Right kidney (tissue), 1 donor: ENCODE data around the gene PLS1.
"Not testable (repeated sequence)": the region's sequence is repeated elsewhere in the genome, so short reads cannot be mapped to it uniquely, and the experiment has no call there.

Experiments used
- DNase-seq: peaks from one replicate; pipeline ENCODE4 v3.0.0-alpha.2; 2016

The PLS1 gene

GRCh38 chr3:142592268-142592667, 3.9 kb upstream of the PLS1 start:
- DNase-seq, result not testable (repeated sequence)

- DNase-seq, result no peak
Observed at GRCh38 chr3:142595141-142595540, 1.1 kb upstream of the PLS1 start.

GRCh38 chr3:142595581-142595950, 627 bp upstream of the PLS1 start:
- no peak for DNase-seq

GRCh38 chr3:142596726-142597088, 514 bp downstream of the PLS1 start:
- no peak for DNase-seq

- no peak for DNase-seq
Observed at GRCh38 chr3:142597906-142598305, 1.7 kb downstream of the PLS1 start.

GRCh38 chr3:142601713-142602112, 5.5 kb downstream of the PLS1 start:
- no peak for DNase-seq

- DNase-seq, result no peak
Observed at GRCh38 chr3:142602619-142603385, 6.6 kb downstream of the PLS1 start.

- DNase-seq, result not testable (repeated sequence)
Observed at GRCh38 chr3:142603386-142603705, 7.2 kb downstream of the PLS1 start.

- DNase-seq, result no peak
Observed at GRCh38 chr3:142604940-142605339, 8.7 kb downstream of the PLS1 start.

- no peak for DNase-seq
Observed at GRCh38 chr3:142608631-142609030, 12.4 kb downstream of the PLS1 start.

GRCh38 chr3:142609136-142609535, 12.9 kb downstream of the PLS1 start:
- no peak for DNase-seq

- no peak for DNase-seq
Observed at GRCh38 chr3:142611206-142611605, 15.0 kb downstream of the PLS1 start.

GRCh38 chr3:142613491-142613890, 17.3 kb downstream of the PLS1 start:
- no peak for DNase-seq

- no peak for DNase-seq
Observed at GRCh38 chr3:142614059-142614626, 17.9 kb downstream of the PLS1 start.

GRCh38 chr3:142615171-142615570, 19.0 kb downstream of the PLS1 start:
- DNase-seq, result no peak

- no peak for DNase-seq
Observed at GRCh38 chr3:142618917-142619461, 22.8 kb downstream of the PLS1 start.

GRCh38 chr3:142622405-142622804, 26.2 kb downstream of the PLS1 start:
- DNase-seq, result no peak

- no peak for DNase-seq
Observed at GRCh38 chr3:142623194-142623593, 27.0 kb downstream of the PLS1 start.

GRCh38 chr3:142624341-142625152, 28.4 kb downstream of the PLS1 start:
- DNase-seq, result no peak

GRCh38 chr3:142625153-142625440, 28.9 kb downstream of the PLS1 start:
- DNase-seq, result no peak

GRCh38 chr3:142626971-142627370, 30.8 kb downstream of the PLS1 start:
- no peak for DNase-seq

- DNase-seq, result no peak
Observed at GRCh38 chr3:142628801-142629200, 32.6 kb downstream of the PLS1 start.

GRCh38 chr3:142633073-142633472, 36.9 kb downstream of the PLS1 start:
- no peak for DNase-seq

GRCh38 chr3:142636050-142636449, 39.9 kb downstream of the PLS1 start:
- no peak for DNase-seq
